ENCODE results near the gene ARFGAP2.

ARFGAP2 gene

DNA sequence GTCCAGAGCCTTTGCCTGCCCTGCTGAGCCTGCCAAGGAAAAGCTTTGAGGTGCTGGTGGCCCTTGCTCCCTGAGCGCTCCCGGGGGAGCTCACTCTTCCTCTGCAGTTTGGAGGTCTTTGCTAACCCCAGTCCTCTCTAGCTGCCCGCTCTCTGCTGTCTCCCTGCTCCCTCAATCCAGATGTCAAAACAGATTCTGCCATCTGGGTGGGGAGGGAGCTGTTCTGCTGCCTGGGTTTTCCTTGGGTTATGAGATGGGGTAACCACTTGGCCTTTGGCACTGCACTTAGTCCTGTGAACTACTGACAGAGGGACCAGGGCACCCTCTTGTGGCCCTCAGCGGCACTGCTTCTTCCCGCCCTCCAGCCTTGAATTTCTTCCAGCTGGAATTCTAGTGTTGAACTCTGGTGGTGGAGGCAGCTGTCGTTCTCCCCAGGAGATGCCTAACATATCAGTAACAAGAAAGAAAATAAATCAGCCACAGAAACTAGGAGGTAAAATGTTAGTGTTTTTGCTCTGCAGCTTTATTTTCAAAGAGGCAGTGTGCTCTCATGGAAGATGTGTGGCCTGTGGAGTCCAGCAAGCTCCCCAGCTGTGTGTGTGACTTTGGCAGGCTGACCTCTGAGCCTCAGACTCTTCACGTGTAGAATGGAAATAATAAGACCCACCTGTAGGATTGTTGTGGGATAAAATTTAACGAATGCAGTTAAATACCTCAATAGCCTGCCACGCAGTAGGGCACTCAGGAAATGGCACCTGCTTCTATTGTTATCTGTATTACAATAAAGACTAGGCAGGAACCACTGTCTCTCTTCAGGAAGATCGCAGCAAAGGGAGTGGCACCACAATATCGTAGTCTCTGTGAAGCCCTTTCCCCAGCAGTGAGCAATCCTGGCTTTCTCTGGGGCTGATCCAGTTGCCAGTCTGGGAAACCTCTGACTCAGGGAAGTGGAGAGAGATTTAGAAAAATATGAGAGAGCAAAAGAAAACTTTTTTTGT, 23.4 kb downstream of the ARFGAP2 start:
- Histone ChIP-seq H3K4me3 (ENCODE audit: low read length) (no peak overlapping the region), H3K9me3 (replicated peaks; ENCODE audit: insufficient read depth, low read length) (no peaks in the 10 kb centered on the region), H3F3A (ENCODE audit: insufficient read depth, low read length) (peaks cover 4% of the 10 kb centered on the region; the same call in 1 of the 2 replicates), H4K20me1 (ENCODE audit: insufficient read depth, low read length) (no peaks in the 10 kb centered on the region), H3K79me2 (ENCODE audit: low read length) (no peaks in the 10 kb centered on the region), H3K36me3 (replicated peaks; ENCODE audit: insufficient read depth, low read length) (no peaks in the 10 kb centered on the region), H3K27ac (ENCODE audit: low read length) (no peak overlapping the region), H3K9ac (ENCODE audit: low read length) (no peak overlapping the region), H3K9me2 (replicated peaks; ENCODE audit: insufficient read depth, low read length) (no peaks in the 10 kb centered on the region), H3K4me1 (ENCODE audit: low read length) (no peaks in the 10 kb centered on the region), H3K4me2 (ENCODE audit: low read depth, low read length) (no peak overlapping the region), H3K27me3 (replicated peaks; ENCODE audit: insufficient read depth, low read length) (no peaks in the 10 kb centered on the region), H2AFZ (ENCODE audit: low read length) (no peak overlapping the region)
- no peak for TF ChIP-seq EZH2 (optimal IDR thresholded peaks at IDR 0.05; ENCODE audit: low read depth, low read length)
- TF ChIP-seq, protein P1, sequence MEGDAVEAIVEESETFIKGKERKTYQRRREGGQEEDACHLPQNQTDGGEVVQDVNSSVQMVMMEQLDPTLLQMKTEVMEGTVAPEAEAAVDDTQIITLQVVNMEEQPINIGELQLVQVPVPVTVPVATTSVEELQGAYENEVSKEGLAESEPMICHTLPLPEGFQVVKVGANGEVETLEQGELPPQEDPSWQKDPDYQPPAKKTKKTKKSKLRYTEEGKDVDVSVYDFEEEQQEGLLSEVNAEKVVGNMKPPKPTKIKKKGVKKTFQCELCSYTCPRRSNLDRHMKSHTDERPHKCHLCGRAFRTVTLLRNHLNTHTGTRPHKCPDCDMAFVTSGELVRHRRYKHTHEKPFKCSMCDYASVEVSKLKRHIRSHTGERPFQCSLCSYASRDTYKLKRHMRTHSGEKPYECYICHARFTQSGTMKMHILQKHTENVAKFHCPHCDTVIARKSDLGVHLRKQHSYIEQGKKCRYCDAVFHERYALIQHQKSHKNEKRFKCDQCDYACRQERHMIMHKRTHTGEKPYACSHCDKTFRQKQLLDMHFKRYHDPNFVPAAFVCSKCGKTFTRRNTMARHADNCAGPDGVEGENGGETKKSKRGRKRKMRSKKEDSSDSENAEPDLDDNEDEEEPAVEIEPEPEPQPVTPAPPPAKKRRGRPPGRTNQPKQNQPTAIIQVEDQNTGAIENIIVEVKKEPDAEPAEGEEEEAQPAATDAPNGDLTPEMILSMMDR (IDR thresholded peaks at IDR 0.05; ENCODE audit: low read length): peak; percentile 95
- DNase-seq: peak; percentile 49

DNA sequence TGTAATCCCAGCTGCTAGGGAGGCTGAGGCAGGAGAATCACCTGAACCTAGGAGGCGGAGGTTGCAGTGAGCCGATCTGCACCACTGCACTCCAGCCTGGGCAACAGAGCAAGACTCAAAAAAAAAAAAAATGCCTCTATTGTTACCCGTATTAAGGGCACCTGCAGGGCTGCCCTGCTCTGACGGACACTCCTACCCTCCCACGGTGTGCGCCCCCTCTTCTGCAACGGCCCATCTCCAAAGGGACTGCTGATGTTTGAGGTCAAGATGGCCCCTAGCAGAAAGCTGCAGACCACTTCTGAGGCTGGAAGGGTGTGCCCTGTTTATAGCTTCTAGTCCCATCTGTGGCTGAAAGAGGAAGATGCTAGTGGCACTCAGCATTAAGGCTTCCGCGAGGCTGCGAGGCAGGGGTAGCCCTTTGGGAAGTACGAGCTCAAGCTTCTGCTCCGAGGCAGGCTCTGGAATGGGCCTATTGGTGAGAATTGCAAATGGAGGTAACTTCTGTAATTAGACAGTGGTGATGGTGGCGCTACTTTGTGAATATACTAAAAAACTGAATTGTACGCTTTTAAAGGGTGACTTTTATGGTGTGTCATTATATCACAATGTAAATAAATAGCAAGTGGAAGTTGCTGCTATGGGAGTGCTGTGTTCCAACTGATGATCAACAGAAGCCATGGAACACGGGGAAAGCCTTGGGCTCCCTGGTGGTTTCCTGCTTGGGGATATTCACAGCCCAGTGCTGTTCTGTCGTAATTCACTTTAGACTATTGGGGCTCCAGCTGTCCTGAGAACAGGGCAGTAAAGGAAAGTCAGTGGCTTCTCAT, 24.3 kb downstream of the ARFGAP2 start:
- no peak overlapping the region for H3K4me2 ChIP-seq (ENCODE audit: low read depth, low read length)
- TF ChIP-seq EZH2phosphoT487 (IDR thresholded peaks at IDR 0.05; ENCODE audit: low read length) (no peak), EZH2 (optimal IDR thresholded peaks at IDR 0.05; ENCODE audit: low read depth, low read length) (no peak)
- TF ChIP-seq, protein P1 (IDR thresholded peaks at IDR 0.05; ENCODE audit: low read length): no peak
- no peaks in the 10 kb centered on the region for H3K9me3 ChIP-seq (replicated peaks; ENCODE audit: insufficient read depth, low read length)
- H3K36me3 ChIP-seq (replicated peaks; ENCODE audit: insufficient read depth, low read length): no peaks in the 10 kb centered on the region
- H4K20me1 ChIP-seq (ENCODE audit: insufficient read depth, low read length): no peaks in the 10 kb centered on the region
- no peak overlapping the region for H3K9ac ChIP-seq (ENCODE audit: low read length)
- H3K79me2 ChIP-seq (ENCODE audit: low read length): no peaks in the 10 kb centered on the region
- no peak overlapping the region for H3K4me3 ChIP-seq (ENCODE audit: low read length)
- no peaks in the 10 kb centered on the region for H3K9me2 ChIP-seq (replicated peaks; ENCODE audit: insufficient read depth, low read length)
- no peak overlapping the region for H3K27ac ChIP-seq (ENCODE audit: low read length)
- DNase-seq: no peak
- peaks cover 4% of the 10 kb centered on the region; the same call in 1 of the 2 replicates for H3F3A ChIP-seq (ENCODE audit: insufficient read depth, low read length)
- H2AFZ ChIP-seq (ENCODE audit: low read length): no peak overlapping the region
- H3K4me1 ChIP-seq (ENCODE audit: low read length): no peaks in the 10 kb centered on the region
- no peaks in the 10 kb centered on the region for H3K27me3 ChIP-seq (replicated peaks; ENCODE audit: insufficient read depth, low read length)

GRCh38 chr11:47149782-47150181, 26.9 kb downstream of the ARFGAP2 start:
- H3K27ac ChIP-seq (ENCODE audit: low read length): no peak overlapping the region
- H4K20me1 ChIP-seq (ENCODE audit: insufficient read depth, low read length): no peaks in the 10 kb centered on the region
- H3K4me1 ChIP-seq (ENCODE audit: low read length): no peaks in the 10 kb centered on the region
- DNase-seq: no peak
- no peak overlapping the region for H3K4me3 ChIP-seq (ENCODE audit: low read length)
- TF ChIP-seq EZH2phosphoT487 (IDR thresholded peaks at IDR 0.05; ENCODE audit: low read length) (no peak), EZH2 (optimal IDR thresholded peaks at IDR 0.05; ENCODE audit: low read depth, low read length) (no peak)
- TF ChIP-seq, protein P1 (IDR thresholded peaks at IDR 0.05; ENCODE audit: low read length): no peak
- no peak overlapping the region for H2AFZ ChIP-seq (ENCODE audit: low read length)
- no peaks in the 10 kb centered on the region for H3K27me3 ChIP-seq (replicated peaks; ENCODE audit: insufficient read depth, low read length)
- peaks cover 4% of the 10 kb centered on the region; the same call in 1 of the 2 replicates for H3F3A ChIP-seq (ENCODE audit: insufficient read depth, low read length)
- no peak overlapping the region for H3K9ac ChIP-seq (ENCODE audit: low read length)
- no peaks in the 10 kb centered on the region for H3K9me2 ChIP-seq (replicated peaks; ENCODE audit: insufficient read depth, low read length)
- no peaks in the 10 kb centered on the region for H3K9me3 ChIP-seq (replicated peaks; ENCODE audit: insufficient read depth, low read length)
- H3K79me2 ChIP-seq (ENCODE audit: low read length): no peaks in the 10 kb centered on the region
- no peaks in the 10 kb centered on the region for H3K36me3 ChIP-seq (replicated peaks; ENCODE audit: insufficient read depth, low read length)
- H3K4me2 ChIP-seq (ENCODE audit: low read depth, low read length): no peak overlapping the region
